Progenitor cell of endocrine pancreas (in vitro differentiated cells): Measurements from ENCODE around the gene TUBA1B. TPM values are rescaled to one million over a fixed set of nuclear protein-coding genes. Genes with fewer than 3 reads are reported as not detected.
A peak's percentile ranks its signal among the peaks of the same experiment; 100 is the strongest.
"Not testable (repeated sequence)": the region's sequence is repeated elsewhere in the genome, so short reads cannot be mapped to it uniquely, and the experiment has no call there.

Experiments
- DNase-seq: peaks from one replicate; pipeline ENCODE4 v3.0.0; 2021; ENCODE audit warnings: low spot score; ENCODE audit not compliant: unreplicated experiment
- H3K27ac Mint-ChIP-seq: 2 replicates; pipeline ENCODE4 v1.8.0; 2021; ENCODE audit warnings: mild to moderate bottlenecking, moderate library complexity, mixed read lengths
- H3K27me3 Mint-ChIP-seq: 2 replicates; pipeline ENCODE4 v1.8.0; 2021; ENCODE audit warnings: mixed read lengths
- H3K36me3 Mint-ChIP-seq: 2 replicates; pipeline ENCODE4 v1.8.0; 2022; ENCODE audit warnings: mixed read lengths; ENCODE audit not compliant: insufficient read depth
- H3K4me1 Mint-ChIP-seq: 2 replicates; pipeline ENCODE4 v1.8.0; 2021; ENCODE audit warnings: low read depth, mixed read lengths
- H3K4me3 Mint-ChIP-seq: 2 replicates; pipeline ENCODE4 v1.8.0; 2021; ENCODE audit warnings: low read depth, mild to moderate bottlenecking, moderate library complexity, mixed read lengths
- H3K9me3 Mint-ChIP-seq: 2 replicates; pipeline ENCODE4 v1.8.0; 2021; ENCODE audit warnings: low read depth, mixed read lengths
- CTCF ChIP-seq: fragments of 200-600 bp; sonication (generic); IDR thresholded peaks from one replicate; pipeline ENCODE4 v1.5.0; 2021; ENCODE audit warnings: antibody characterized with exemption, mild to moderate bottlenecking; ENCODE audit not compliant: unreplicated experiment
- long read RNA-seq: library from polyadenylated mRNA; unstranded; transcript quantifications from one replicate; pipeline ENCODE4 v2.0.0, GENCODE V29; 2020
- total RNA-seq: library from RNA; stranded (reverse); gene quantifications from 2 replicates; pipeline ENCODE4 v1.2.1, GENCODE V29; 2021

Gene TUBA1B
- total RNA-seq, result 985 and 1,023 TPM in 2 replicates
- long read RNA-seq, transcript TUBA1B-201 (3 exons, 3,198 nt), result minor isoform, 113 of 7,982 reads
- long read RNA-seq, transcript TUBA1B-202 (4 exons, 1,627 nt), result major isoform, 7,792 of 7,982 reads
- long read RNA-seq, partial matches to known transcripts, result 15 of 7,982 reads
- long read RNA-seq, other reads (novel, unspliced or antisense), result 58 of 7,982 reads

GRCh38 chr12:49131051-49131893 is at the start of gene TUBA1B:
TSS of gene TUBA1B (minus strand) at chr12:49131395. CDS start at chr12:49131300, 95 bp downstream.
- peak; percentile 81 for DNase-seq
- peak within 1 kb of the TSS; percentile 94 for H3K4me3 Mint-ChIP-seq
- no peak for TF ChIP-seq CTCF
- H3K27ac Mint-ChIP-seq, result peak within 1 kb of the TSS; percentile 97
- peaks cover 28% of the 10 kb centered on the region for H3K36me3 Mint-ChIP-seq
- peaks cover 17% of the 10 kb centered on the region for H3K4me1 Mint-ChIP-seq
- H3K9me3 Mint-ChIP-seq, result no peaks in the 10 kb centered on the region
- no peaks in the 10 kb centered on the region for H3K27me3 Mint-ChIP-seq

GRCh38 chr12:49174218-49174617 is 43.0 kb upstream of the TUBA1B start:
- no peak overlapping the region for H3K27ac Mint-ChIP-seq
- no peaks in the 10 kb centered on the region for H3K27me3 Mint-ChIP-seq
- H3K9me3 Mint-ChIP-seq, result no peaks in the 10 kb centered on the region
- no peak for TF ChIP-seq CTCF
- H3K4me3 Mint-ChIP-seq, result no peak overlapping the region
- H3K36me3 Mint-ChIP-seq, result no peaks in the 10 kb centered on the region
- no peaks in the 10 kb centered on the region for H3K4me1 Mint-ChIP-seq
- no peak for DNase-seq

- Mint-ChIP-seq H3K4me3 (no peak overlapping the region), H3K4me1 (no peaks in the 10 kb centered on the region), H3K36me3 (no peaks in the 10 kb centered on the region), H3K27me3 (peaks cover 3% of the 10 kb centered on the region), H3K9me3 (no peaks in the 10 kb centered on the region), H3K27ac (no peak overlapping the region)
- TF ChIP-seq CTCF, result no peak
- DNase-seq, result no peak
These were observed 39.7 kb upstream of the TUBA1B start for GRCh38 chr12:49170924-49171323.

- no peak overlapping the region for H3K4me3 Mint-ChIP-seq
- H3K27me3 Mint-ChIP-seq, result peaks cover 3% of the 10 kb centered on the region
- H3K27ac Mint-ChIP-seq, result no peak overlapping the region
- no peak for DNase-seq
- peaks cover 3% of the 10 kb centered on the region for H3K36me3 Mint-ChIP-seq
- TF ChIP-seq CTCF, result no peak
- H3K4me1 Mint-ChIP-seq, result no peaks in the 10 kb centered on the region
- H3K9me3 Mint-ChIP-seq, result no peaks in the 10 kb centered on the region
These were observed 33.9 kb upstream of the TUBA1B start for GRCh38 chr12:49165114-49165513.

GRCh38 chr12:49161901-49162300 is 30.7 kb upstream of the TUBA1B start:
- not testable (repeated sequence) for H3K36me3 Mint-ChIP-seq, H3K4me3 Mint-ChIP-seq, H3K4me1 Mint-ChIP-seq, H3K27ac Mint-ChIP-seq, H3K9me3 Mint-ChIP-seq, H3K27me3 Mint-ChIP-seq, DNase-seq
